ENCODE data around the gene GINS2.

The GINS2 gene

DNA sequence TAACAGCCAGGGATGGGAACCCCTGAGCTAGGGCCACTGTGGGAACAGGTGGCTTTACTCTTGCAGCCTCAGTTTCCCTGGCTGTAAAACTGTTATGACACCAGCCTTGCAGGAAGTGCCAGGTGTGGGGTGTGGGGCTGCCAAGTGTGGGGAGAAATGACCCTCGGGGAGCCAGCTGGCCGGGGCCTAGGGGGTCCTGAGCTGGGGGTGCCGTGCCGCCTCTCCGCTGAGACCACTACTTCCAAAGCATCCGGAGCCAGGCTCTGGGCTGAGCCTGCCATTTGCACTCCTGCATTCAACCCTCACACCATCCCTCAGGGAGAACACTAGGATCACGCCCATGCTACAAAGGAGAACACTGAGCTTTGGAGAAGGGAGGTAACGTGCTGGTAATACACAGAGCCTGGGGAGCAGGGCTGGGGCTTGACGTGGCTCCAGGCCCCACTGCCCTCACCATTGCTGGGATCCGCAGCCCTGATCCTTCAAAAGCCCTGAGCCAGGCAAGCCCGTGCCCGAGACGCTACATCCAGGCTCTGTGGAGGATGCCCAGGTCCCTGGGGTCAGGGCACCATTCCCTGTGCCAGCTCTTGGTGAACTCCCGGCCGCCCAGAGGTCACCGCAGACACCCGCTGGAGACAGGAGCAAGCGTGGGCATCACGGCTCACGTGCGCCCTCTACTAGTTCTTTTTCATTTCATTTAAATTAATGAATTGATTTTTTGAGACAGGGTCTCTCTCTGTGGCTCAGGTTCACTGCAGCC lies 28.8 kb upstream of the GINS2 start:
- Histone ChIP-seq H3K9ac (ENCODE audit: low read depth in 1 of 2, low read length in 2 of 2) (no peak overlapping the region), H3K4me3 (ENCODE audit: low read length in 2 of 2) (no peak overlapping the region), H3K36me3 (ENCODE audit: control insufficient read depth in 2 of 2, insufficient read depth in 2 of 2, low read length in 2 of 2) (no peaks in the 10 kb centered on the region), H3K4me1 (ENCODE audit: control insufficient read depth in 2 of 2, insufficient read depth in 2 of 2, low read length in 2 of 2) (peaks cover 3 to 10% of the 10 kb centered on the region in 2 donors), H3K27ac (ENCODE audit: low read depth in 2 of 2, low read length in 2 of 2) (no peak overlapping the region), H3K27me3 (ENCODE audit: control insufficient read depth in 2 of 2, insufficient read depth in 2 of 2, low read length in 2 of 2) (no peaks in the 10 kb centered on the region), H3K9me3 (ENCODE audit: control insufficient read depth in 2 of 2, low read length in 2 of 2) (no peaks in the 10 kb centered on the region)

DNA sequence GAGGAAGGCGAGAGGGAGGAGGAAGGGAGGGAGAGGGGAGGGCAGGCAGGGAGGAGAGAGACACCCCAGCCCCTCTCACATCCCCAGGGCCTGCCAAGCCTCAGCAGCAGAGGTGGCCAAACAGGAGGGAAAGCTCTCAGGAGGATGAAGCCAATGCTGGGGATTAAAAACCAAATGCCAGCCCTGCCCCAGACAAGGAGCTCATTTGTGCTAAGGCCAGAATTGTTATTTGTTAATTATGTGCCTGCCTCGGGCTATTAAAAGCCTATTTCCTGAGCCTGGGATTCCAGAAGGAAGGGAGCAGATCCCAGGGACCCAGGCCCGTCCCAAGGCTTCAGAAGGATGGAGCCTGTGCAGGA lies 27.9 kb upstream of the GINS2 start:
- H3K27me3 ChIP-seq (ENCODE audit: control insufficient read depth in 2 of 2, insufficient read depth in 2 of 2, low read length in 2 of 2): no peaks in the 10 kb centered on the region
- H3K27ac ChIP-seq (ENCODE audit: low read depth in 2 of 2, low read length in 2 of 2): no peak overlapping the region
- H3K36me3 ChIP-seq (ENCODE audit: control insufficient read depth in 2 of 2, insufficient read depth in 2 of 2, low read length in 2 of 2): no peaks in the 10 kb centered on the region
- peaks cover 3 to 10% of the 10 kb centered on the region in 2 donors for H3K4me1 ChIP-seq (ENCODE audit: control insufficient read depth in 2 of 2, insufficient read depth in 2 of 2, low read length in 2 of 2)
- H3K9ac ChIP-seq (ENCODE audit: low read depth in 1 of 2, low read length in 2 of 2): no peak overlapping the region
- no peak overlapping the region for H3K4me3 ChIP-seq (ENCODE audit: low read length in 2 of 2)
- peaks cover 0 to 5% of the 10 kb centered on the region in 2 donors for H3K9me3 ChIP-seq (ENCODE audit: control insufficient read depth in 2 of 2, low read length in 2 of 2)

DNA sequence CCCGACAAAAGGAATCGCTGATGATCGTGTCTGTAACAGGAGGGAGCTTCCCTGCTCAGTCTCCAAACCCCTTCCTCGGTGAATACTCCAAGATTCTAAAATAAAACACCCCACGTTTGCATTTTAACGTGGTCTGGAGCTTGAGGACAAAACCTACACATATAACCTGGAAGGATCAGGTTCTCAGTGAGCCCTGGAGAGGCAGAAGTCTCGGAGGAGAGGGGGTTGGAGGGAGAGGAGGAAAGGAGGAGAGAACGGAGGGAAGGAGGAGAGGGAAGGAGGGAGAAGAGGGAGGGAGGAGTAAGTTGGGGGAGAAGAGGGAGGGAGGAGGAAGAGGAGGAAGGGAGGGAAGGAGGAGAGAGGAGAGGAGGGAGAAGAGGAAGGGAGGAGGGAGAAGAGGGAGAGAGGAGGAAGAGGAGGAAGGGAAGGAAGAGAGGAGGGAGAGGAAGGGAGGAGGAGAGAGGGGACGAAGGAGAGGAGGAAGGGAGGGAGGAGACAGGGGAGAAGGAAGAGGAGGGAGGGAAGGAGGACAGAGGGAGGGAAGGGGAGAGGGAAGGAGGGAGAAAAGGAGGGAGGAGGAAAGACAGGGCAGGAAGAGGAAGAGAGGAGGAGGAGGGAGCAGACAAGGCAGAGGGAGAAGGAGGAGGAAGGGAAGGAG lies 27.4 kb upstream of the GINS2 start:
- H3K27me3 ChIP-seq (ENCODE audit: control insufficient read depth in 2 of 2, insufficient read depth in 2 of 2, low read length in 2 of 2): no peaks in the 10 kb centered on the region
- H3K9me3 ChIP-seq (ENCODE audit: control insufficient read depth in 2 of 2, low read length in 2 of 2): peaks cover 0 to 5% of the 10 kb centered on the region in 2 donors
- no peaks in the 10 kb centered on the region for H3K36me3 ChIP-seq (ENCODE audit: control insufficient read depth in 2 of 2, insufficient read depth in 2 of 2, low read length in 2 of 2)
- no peak overlapping the region for H3K9ac ChIP-seq (ENCODE audit: low read depth in 1 of 2, low read length in 2 of 2)
- H3K4me1 ChIP-seq (ENCODE audit: control insufficient read depth in 2 of 2, insufficient read depth in 2 of 2, low read length in 2 of 2): peaks cover 3 to 10% of the 10 kb centered on the region in 2 donors
- H3K4me3 ChIP-seq (ENCODE audit: low read length in 2 of 2): no peak overlapping the region
- H3K27ac ChIP-seq (ENCODE audit: low read depth in 2 of 2, low read length in 2 of 2): no peak overlapping the region

DNA sequence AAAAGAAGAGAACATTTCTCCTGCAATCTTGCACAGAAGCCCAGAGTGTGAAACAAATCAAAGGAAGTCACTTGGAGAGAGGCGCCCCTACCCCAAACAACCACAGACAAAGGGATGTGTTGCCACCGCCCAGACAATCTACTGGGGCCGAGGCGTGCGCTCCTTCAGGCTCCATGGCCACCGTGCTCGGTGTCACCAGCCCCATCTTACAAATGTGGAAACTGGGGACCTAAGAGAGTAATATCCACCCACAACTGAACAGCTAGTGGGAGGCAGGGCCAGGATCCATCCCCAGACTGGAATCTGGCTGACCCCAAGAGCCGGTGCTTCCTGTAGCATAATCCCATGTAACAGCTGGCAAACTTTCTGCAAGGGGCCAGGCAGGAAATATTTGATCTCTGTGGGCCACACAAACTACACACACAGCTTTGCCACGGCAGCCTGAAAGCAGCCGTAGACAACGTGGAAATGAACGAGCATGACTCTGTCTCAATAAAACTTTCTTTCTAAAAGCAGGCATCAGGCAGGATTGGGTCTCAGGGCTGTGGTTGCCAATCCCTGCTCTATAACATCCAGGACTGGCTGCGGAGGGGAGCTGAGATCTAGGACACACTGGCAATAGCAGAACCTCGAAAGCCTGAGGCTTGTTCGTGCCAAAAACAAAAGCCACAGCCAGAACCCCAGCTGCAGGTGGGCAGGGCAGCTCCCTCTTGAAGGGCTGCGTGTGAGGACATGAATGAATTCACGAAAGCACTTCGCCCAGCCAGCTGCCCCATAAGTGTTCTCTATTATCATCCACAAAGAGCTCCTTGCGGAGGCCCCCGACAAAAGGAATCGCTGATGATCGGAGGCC lies 26.6 kb upstream of the GINS2 start:
- Histone ChIP-seq H3K27me3 (ENCODE audit: control insufficient read depth in 2 of 2, insufficient read depth in 2 of 2, low read length in 2 of 2) (no peaks in the 10 kb centered on the region), H3K9ac (ENCODE audit: low read depth in 1 of 2, low read length in 2 of 2) (no peak overlapping the region), H3K27ac (ENCODE audit: low read depth in 2 of 2, low read length in 2 of 2) (no peak overlapping the region), H3K4me1 (ENCODE audit: control insufficient read depth in 2 of 2, insufficient read depth in 2 of 2, low read length in 2 of 2) (peaks cover 3 to 10% of the 10 kb centered on the region in 2 donors), H3K36me3 (ENCODE audit: control insufficient read depth in 2 of 2, insufficient read depth in 2 of 2, low read length in 2 of 2) (no peaks in the 10 kb centered on the region), H3K9me3 (ENCODE audit: control insufficient read depth in 2 of 2, low read length in 2 of 2) (peaks cover 0 to 5% of the 10 kb centered on the region in 2 donors), H3K4me3 (ENCODE audit: low read length in 2 of 2) (no peak overlapping the region)

DNA sequence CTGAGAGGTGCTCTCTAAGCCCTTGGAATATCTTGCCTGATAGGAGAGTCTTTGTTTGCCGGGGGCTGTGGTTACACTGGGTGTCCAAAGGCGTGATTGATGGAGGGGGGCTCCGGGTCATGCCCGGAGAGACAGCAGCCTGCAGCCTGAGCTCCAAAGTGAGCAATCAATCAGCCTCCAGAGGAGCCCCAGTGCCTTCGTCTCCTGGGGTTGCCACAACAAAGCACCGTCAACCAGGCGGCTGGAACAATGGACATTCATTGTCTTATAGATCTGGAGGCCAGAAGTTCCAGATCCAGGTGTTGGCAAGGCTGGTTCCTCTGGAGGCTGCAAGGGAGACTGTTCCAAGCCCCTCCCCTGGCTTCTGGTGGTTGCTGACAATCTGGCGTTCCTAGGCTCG lies 24.0 kb upstream of the GINS2 start:
- Histone ChIP-seq H3K9ac (ENCODE audit: low read depth in 1 of 2, low read length in 2 of 2) (no peak overlapping the region), H3K4me3 (ENCODE audit: low read length in 2 of 2) (no peak overlapping the region), H3K27ac (ENCODE audit: low read depth in 2 of 2, low read length in 2 of 2) (no peak overlapping the region), H3K4me1 (ENCODE audit: control insufficient read depth in 2 of 2, insufficient read depth in 2 of 2, low read length in 2 of 2) (peaks cover 0 to 3% of the 10 kb centered on the region in 2 donors), H3K27me3 (ENCODE audit: control insufficient read depth in 2 of 2, insufficient read depth in 2 of 2, low read length in 2 of 2) (no peaks in the 10 kb centered on the region), H3K36me3 (ENCODE audit: control insufficient read depth in 2 of 2, insufficient read depth in 2 of 2, low read length in 2 of 2) (no peaks in the 10 kb centered on the region), H3K9me3 (ENCODE audit: control insufficient read depth in 2 of 2, low read length in 2 of 2) (peaks cover 0 to 5% of the 10 kb centered on the region in 2 donors)

DNA sequence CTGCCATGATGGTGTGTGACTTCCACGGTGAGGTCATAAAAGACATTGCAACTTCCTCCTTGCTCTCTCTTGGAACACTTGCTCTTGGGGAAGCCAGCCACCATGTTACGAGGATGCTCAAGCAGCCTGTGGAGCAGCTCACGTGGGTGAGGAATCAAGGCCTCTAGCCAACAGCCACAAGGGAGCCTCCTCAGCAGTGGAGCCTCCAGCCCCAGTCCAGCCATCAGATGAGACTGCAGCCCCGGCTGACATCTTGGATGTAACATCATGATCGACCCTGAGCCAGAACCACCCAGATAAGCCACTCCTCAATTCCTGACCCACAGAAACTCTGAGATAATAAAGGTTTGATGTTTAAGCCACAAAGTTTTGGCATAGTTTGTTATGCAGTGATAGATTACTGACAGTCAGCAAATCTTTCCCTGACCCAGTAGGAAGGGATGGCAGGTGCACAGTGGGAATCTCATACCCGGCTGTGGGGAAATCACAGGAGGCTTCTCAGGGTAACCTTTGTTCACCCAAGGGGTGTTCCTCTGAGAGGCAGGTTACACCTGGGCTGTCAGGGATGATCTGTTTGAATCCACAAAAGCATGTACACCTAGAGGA lies 23.3 kb upstream of the GINS2 start:
- no peak overlapping the region for H3K9ac ChIP-seq (ENCODE audit: low read depth in 1 of 2, low read length in 2 of 2)
- H3K4me1 ChIP-seq (ENCODE audit: control insufficient read depth in 2 of 2, insufficient read depth in 2 of 2, low read length in 2 of 2): peaks cover 0 to 3% of the 10 kb centered on the region in 2 donors
- no peaks in the 10 kb centered on the region for H3K27me3 ChIP-seq (ENCODE audit: control insufficient read depth in 2 of 2, insufficient read depth in 2 of 2, low read length in 2 of 2)
- H3K36me3 ChIP-seq (ENCODE audit: control insufficient read depth in 2 of 2, insufficient read depth in 2 of 2, low read length in 2 of 2): no peaks in the 10 kb centered on the region
- H3K4me3 ChIP-seq (ENCODE audit: low read length in 2 of 2): no peak overlapping the region
- peaks cover 0 to 5% of the 10 kb centered on the region in 2 donors for H3K9me3 ChIP-seq (ENCODE audit: control insufficient read depth in 2 of 2, low read length in 2 of 2)
- H3K27ac ChIP-seq (ENCODE audit: low read depth in 2 of 2, low read length in 2 of 2): no peak overlapping the region

DNA sequence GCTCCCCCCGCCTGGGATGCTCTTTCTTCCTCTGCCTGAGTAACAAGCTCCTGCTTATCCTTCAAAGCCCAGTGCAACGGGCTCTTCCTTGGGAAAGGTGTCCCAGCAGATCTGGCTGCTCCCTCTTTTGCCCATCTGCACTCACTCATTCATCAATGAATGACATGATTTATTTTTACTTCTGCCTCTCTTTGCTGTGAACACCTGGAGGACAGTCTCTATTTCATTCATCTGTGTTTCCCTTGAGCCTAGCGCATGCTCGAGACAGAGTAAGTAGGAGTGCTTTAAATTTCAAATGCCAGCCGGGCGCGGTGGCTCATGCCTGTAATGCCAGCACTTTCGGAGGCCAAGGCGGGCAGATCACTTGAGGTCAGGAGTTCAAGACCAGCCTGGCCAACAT lies 22.0 kb upstream of the GINS2 start:
- Histone ChIP-seq H3K36me3 (ENCODE audit: control insufficient read depth in 2 of 2, insufficient read depth in 2 of 2, low read length in 2 of 2) (no peaks in the 10 kb centered on the region), H3K27me3 (ENCODE audit: control insufficient read depth in 2 of 2, insufficient read depth in 2 of 2, low read length in 2 of 2) (no peaks in the 10 kb centered on the region), H3K4me1 (ENCODE audit: control insufficient read depth in 2 of 2, insufficient read depth in 2 of 2, low read length in 2 of 2) (no peaks in the 10 kb centered on the region), H3K4me3 (ENCODE audit: low read length in 2 of 2) (no peak overlapping the region), H3K27ac (ENCODE audit: low read depth in 2 of 2, low read length in 2 of 2) (no peak overlapping the region), H3K9me3 (ENCODE audit: control insufficient read depth in 2 of 2, low read length in 2 of 2) (peaks cover 0 to 5% of the 10 kb centered on the region in 2 donors), H3K9ac (ENCODE audit: low read depth in 1 of 2, low read length in 2 of 2) (no peak overlapping the region)

DNA sequence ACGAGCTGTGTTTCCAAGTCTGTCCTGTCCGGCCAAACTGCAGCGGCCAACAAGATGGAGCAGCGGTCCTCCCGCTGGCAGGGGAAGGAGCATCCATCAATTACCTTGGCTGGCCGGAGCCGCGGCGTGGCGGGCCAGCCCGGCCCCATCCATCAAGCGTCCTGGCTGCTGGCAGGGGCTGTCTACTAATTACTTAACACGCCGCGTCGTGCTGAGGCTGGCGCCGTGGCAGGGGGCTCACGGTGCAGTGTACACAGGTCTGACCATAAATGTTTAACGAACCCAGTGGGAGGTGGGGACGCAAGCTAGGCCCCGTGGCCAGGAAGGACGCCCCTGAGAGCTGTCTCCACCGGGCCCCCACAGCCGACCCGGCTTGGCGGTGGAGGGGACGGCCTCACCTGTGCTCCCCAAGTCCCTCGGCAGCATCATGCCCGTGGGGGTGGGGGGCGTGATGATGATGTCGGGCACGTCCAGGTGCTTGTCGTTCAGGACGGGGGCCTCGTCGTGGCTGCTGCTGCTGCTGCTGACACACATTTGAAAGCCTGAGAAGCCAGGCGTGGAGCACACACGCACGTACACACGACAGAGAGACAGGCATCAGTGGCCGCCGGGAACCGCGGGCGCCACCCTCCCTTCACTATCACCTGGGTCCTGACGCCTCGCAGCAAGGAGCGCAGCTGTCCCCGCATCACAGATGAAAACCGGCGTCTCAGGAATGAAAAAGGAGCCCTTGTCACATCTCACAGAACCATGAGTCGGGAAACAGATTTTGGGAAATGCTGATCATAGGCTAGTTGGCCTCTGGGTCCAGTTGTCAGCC lies 21.2 kb upstream of the GINS2 start:
- no peaks in the 10 kb centered on the region for H3K4me1 ChIP-seq (ENCODE audit: control insufficient read depth in 2 of 2, insufficient read depth in 2 of 2, low read length in 2 of 2)
- H3K9ac ChIP-seq (ENCODE audit: low read depth in 1 of 2, low read length in 2 of 2): no peak overlapping the region

DNA sequence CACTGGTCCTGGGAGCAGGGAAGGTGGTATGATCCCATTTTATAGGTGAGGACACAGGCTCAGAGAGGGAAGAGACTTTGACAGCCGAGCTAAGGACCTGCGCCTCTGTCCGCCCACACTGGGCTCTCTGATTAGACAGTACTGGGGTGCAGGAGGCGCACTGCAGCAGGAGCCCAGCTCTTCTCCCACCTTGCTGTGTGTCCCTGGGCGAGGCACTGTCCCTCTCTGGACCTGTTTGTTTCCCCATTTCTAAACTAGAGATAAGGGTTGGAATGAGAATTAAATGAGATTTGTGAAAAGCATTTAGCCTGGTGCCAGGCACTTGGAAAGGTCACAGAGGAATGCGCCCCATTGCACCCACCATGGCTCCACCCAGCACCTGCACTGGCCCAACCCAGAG lies 19.6 kb upstream of the GINS2 start:
- H3K27me3 ChIP-seq (ENCODE audit: control insufficient read depth in 2 of 2, insufficient read depth in 2 of 2, low read length in 2 of 2): no peaks in the 10 kb centered on the region
- no peak overlapping the region for H3K4me3 ChIP-seq (ENCODE audit: low read length in 2 of 2)
- no peak overlapping the region for H3K9ac ChIP-seq (ENCODE audit: low read depth in 1 of 2, low read length in 2 of 2)
- no peak overlapping the region for H3K27ac ChIP-seq (ENCODE audit: low read depth in 2 of 2, low read length in 2 of 2)
- no peaks in the 10 kb centered on the region for H3K36me3 ChIP-seq (ENCODE audit: control insufficient read depth in 2 of 2, insufficient read depth in 2 of 2, low read length in 2 of 2)
- no peaks in the 10 kb centered on the region for H3K4me1 ChIP-seq (ENCODE audit: control insufficient read depth in 2 of 2, insufficient read depth in 2 of 2, low read length in 2 of 2)
- H3K9me3 ChIP-seq (ENCODE audit: control insufficient read depth in 2 of 2, low read length in 2 of 2): peaks cover 0 to 5% of the 10 kb centered on the region in 2 donors

More for the DNA sequence above, 21.2 kb upstream of the GINS2 start:
- Histone ChIP-seq H3K36me3 (ENCODE audit: control insufficient read depth in 2 of 2, insufficient read depth in 2 of 2, low read length in 2 of 2) (no peaks in the 10 kb centered on the region), H3K27me3 (ENCODE audit: control insufficient read depth in 2 of 2, insufficient read depth in 2 of 2, low read length in 2 of 2) (no peaks in the 10 kb centered on the region), H3K4me3 (ENCODE audit: low read length in 2 of 2) (no peak overlapping the region), H3K27ac (ENCODE audit: low read depth in 2 of 2, low read length in 2 of 2) (no peak overlapping the region), H3K9me3 (ENCODE audit: control insufficient read depth in 2 of 2, low read length in 2 of 2) (peaks cover 0 to 5% of the 10 kb centered on the region in 2 donors)
